Sigmoid colon (tissue), 7 donors: ENCODE data around the gene ALDH1L1. TPM values are rescaled to one million over a fixed set of nuclear protein-coding genes. Genes with fewer than 3 reads are reported as not detected.

Experiments
- DNase-seq: peaks from one replicate; pipeline ENCODE4 v3.0.0-alpha.2; 2019
- H3K27ac ChIP-seq, 4 donors: fragments of 200-600 bp; sonication (generic); one replicate each; pipeline ENCODE4 v1.5.1; 2016 to 2019; ENCODE audit warnings: mild to moderate bottlenecking in 1 of 4
- H3K27me3 ChIP-seq, 3 donors: fragments of 200-600 bp; sonication (generic); one replicate each; pipeline ENCODE4 v1.5.1; 2019; ENCODE audit warnings: mild to moderate bottlenecking in 1 of 3
- H3K36me3 ChIP-seq, 4 donors: fragments of 200-600 bp; sonication (generic); one replicate each; pipeline ENCODE4 v1.5.1; 2016 to 2019
- H3K4me1 ChIP-seq, 4 donors: fragments of 200-600 bp; sonication (generic); one replicate each; pipeline ENCODE4 v1.5.1; 2017 to 2019
- H3K4me3 ChIP-seq, 4 donors: fragments of 200-600 bp; sonication (generic); one replicate each; pipeline ENCODE4 v1.5.1; 2017 to 2019; ENCODE audit warnings: mild to moderate bottlenecking in 2 of 4, moderate library complexity in 1 of 4
- H3K9me3 ChIP-seq, 4 donors: fragments of 200-600 bp in 3 of 4; sonication (generic) in 3 of 4; one replicate each; pipeline versions ENCODE4 v1.5.1 to v1.6.1; 2013 to 2019
- EP300 ChIP-seq, 4 donors: sonication (generic); formaldehyde crosslinking; IDR thresholded peaks; one replicate each; pipeline ENCODE4 v1.6.1; 2017; ENCODE audit warnings: antibody characterized with exemption in 4 of 4
- POLR2A ChIP-seq, 2 donors: fragments of 450-650 bp; IDR thresholded peaks; one replicate each; pipeline ENCODE4 v1.6.1; 2016; ENCODE audit warnings: antibody characterized with exemption in 2 of 2, mild to moderate bottlenecking in 2 of 2, moderate library complexity in 2 of 2
- POLR2AphosphoS5 ChIP-seq, 4 donors: sonication (generic); formaldehyde crosslinking; IDR thresholded peaks; one replicate each; pipeline ENCODE4 v1.6.1; 2017; ENCODE audit warnings: antibody characterized with exemption in 4 of 4
- WGBS, 2 donors: extraction: QIAGEN DNeasy Blood & Tissue Kit; methylation state at CpG; one replicate each; pipeline ENCODE4 v1.1.7; 2013; 5-methylcytosine and 5-hydroxymethylcytosine counted together
- intact Hi-C: fragments of 100-400 bp; cut with DNase I; formaldehyde crosslinking; loops from one replicate; pipeline ENCODE4 v1.15.1; 2023
- polyA plus RNA-seq, 3 donors: library from polyadenylated mRNA; stranded (reverse); fragments of 200-250 nt; gene quantifications; one replicate each; pipeline ENCODE4 v1.2.3, GENCODE V29; 2013
- total RNA-seq, 4 donors: library from RNA; depleted of rRNA; stranded (reverse); fragments of >200 nt; gene quantifications; one replicate each; pipeline ENCODE4 v1.1.0, GENCODE V29; 2016
- TF ChIP-seq, protein P1 (sequence below), 4 experiments: fragments of 450-650 bp in 3 of 4; fragments of 200-600 bp in 1 of 4; IDR thresholded peaks; one replicate each; pipeline ENCODE4 v1.5.1; 2016 to 2019; ENCODE audit warnings: antibody characterized with exemption in 4 of 4, mild to moderate bottlenecking in 3 of 4, moderate library complexity in 2 of 4
- donor health status: healthy with polysubstance abuse.
- donor health status: Bipolar disorder and iron deficiency.
- donor health status: healthy.

The ALDH1L1 gene
- total and polyA plus RNA-seq, 7 donors, result 7.2 to 32.5 (median 15.0) TPM

DNA sequence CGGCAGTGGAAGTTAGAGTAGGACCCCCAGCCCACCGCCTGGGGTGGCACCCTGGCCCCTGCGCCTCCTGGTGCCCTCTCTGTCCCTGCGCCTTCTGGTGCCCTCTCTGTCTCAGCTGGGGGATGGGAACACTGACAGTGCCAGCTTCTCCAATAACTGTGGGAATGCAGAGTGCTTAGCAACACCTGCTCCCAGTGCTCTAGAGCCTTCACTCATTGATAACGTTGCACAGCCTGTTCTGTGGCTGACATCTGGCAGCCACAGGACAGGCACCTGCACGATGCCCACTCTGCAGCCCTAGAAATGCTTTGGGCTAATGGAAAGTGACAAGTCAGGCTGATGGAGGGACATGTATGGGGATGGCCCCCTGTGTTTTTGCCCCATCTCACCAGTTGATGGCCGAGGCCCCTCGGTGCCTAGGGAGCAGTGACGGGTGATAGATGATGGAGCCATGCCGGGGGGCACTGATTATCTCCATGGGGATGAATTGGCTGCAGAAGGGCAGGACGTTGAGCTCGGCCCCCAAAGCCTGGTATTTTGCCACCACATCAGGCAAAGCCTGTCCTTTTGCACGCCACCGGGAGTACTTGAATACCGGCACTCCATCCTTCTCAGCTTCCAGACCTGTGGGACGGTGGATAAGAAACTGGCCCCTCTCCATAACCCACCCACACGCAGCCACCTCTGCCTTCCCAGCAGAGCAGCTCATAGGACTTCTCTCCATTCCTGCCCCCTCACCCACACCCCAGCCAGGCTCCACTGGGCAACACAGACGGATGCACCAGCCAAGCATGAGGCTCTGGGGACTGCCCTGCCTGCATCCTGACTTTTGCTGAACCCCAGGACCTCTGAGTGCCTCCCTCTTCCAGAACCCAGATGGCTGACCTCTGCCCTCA, 22.1 kb downstream of the ALDH1L1 start:
- no peaks in the 10 kb centered on the region for H3K9me3 ChIP-seq
- H3K27ac ChIP-seq, result no peak overlapping the region
- no peaks in the 10 kb centered on the region for H3K36me3 ChIP-seq
- no peaks in the 10 kb centered on the region for H3K27me3 ChIP-seq
- intact Hi-C loops, result no loop called here
- WGBS, 2 donors, result 88 to 92% methylated on average over 18 of the region's 18 CpGs
- H3K4me1 ChIP-seq, result no peaks in the 10 kb centered on the region
- no peak overlapping the region for H3K4me3 ChIP-seq
- no peak for DNase-seq
- TF ChIP-seq, protein P1, sequence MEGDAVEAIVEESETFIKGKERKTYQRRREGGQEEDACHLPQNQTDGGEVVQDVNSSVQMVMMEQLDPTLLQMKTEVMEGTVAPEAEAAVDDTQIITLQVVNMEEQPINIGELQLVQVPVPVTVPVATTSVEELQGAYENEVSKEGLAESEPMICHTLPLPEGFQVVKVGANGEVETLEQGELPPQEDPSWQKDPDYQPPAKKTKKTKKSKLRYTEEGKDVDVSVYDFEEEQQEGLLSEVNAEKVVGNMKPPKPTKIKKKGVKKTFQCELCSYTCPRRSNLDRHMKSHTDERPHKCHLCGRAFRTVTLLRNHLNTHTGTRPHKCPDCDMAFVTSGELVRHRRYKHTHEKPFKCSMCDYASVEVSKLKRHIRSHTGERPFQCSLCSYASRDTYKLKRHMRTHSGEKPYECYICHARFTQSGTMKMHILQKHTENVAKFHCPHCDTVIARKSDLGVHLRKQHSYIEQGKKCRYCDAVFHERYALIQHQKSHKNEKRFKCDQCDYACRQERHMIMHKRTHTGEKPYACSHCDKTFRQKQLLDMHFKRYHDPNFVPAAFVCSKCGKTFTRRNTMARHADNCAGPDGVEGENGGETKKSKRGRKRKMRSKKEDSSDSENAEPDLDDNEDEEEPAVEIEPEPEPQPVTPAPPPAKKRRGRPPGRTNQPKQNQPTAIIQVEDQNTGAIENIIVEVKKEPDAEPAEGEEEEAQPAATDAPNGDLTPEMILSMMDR (IDR thresholded peaks at IDR 0.05), result no peak
- TF ChIP-seq EP300 (IDR thresholded peaks at IDR 0.05) (no peak), POLR2AphosphoS5 (IDR thresholded peaks at IDR 0.05) (no peak), POLR2A (IDR thresholded peaks at IDR 0.05) (no peak)

DNA sequence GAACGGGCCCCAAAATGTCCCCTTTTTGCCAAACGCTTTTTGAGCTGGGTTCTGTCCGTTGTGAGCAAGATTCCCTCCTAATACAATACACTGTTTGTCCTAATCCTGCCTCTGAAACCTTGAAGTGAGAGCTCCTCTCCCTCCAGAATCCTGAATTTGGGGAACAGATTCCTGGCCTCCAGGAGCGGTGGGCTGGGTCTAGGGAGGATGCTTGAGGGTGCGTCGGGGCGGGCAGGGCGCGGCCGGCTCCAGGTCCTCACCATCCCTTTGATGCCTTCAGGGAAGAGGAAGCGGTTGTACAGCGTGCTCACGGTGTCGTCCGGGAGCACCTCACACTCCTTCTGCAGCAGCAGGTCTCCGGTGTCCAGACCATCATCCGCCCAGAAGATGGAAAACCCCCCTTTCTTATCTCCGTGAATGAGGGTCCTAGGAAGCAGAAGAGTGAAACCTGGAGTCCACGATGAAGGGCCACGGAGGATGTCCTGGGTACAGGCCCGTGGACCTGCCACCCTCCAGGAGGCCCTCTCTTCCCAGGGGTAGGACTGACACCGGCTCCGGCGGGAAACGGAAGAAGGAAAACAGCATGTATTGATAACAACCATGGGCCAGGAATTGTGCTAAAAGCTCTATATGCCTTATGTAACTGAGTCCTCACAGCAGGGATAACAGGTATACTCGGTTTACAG, 23.2 kb downstream of the ALDH1L1 start:
- Histone ChIP-seq H3K27me3 (no peaks in the 10 kb centered on the region), H3K9me3 (no peaks in the 10 kb centered on the region), H3K27ac (no peak overlapping the region), H3K36me3 (no peaks in the 10 kb centered on the region), H3K4me1 (no peaks in the 10 kb centered on the region), H3K4me3 (no peak overlapping the region)
- no peak for TF ChIP-seq POLR2A (IDR thresholded peaks at IDR 0.05)
- TF ChIP-seq EP300 (IDR thresholded peaks at IDR 0.05), result no peak
- no peak for TF ChIP-seq POLR2AphosphoS5 (IDR thresholded peaks at IDR 0.05)
- TF ChIP-seq, protein P1 (IDR thresholded peaks at IDR 0.05), result no peak
- no peak for DNase-seq
- WGBS, 2 donors, result 95% methylated on average over 26 of the region's 26 CpGs
- intact Hi-C loops, result no loop called here

DNA sequence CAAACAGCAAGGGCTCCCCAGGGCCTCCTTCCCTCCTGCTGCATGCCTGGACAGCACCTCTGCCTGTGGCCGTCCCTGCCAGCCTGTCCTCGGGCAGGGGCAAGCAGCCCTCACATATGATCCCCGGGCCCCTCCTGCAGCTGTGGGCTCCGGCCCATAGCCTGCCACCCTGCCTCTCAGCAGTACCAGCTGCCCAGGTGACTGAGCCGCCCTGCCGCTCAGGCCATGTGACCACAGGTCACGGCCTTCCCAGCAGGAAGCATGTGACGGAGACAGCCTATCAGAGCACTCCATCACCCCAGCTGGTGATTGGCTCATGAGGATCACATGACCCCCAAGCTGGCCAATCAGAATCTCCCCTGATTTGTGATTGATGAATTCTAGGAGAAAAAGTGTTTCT, 23.9 kb downstream of the ALDH1L1 start:
- intact Hi-C loops, result no loop called here
- TF ChIP-seq EP300 (IDR thresholded peaks at IDR 0.05) (no peak), POLR2AphosphoS5 (IDR thresholded peaks at IDR 0.05) (no peak), POLR2A (IDR thresholded peaks at IDR 0.05) (no peak)
- TF ChIP-seq, protein P1 (IDR thresholded peaks at IDR 0.05), result no peak
- Histone ChIP-seq H3K27ac (no peak overlapping the region), H3K4me1 (no peaks in the 10 kb centered on the region), H3K4me3 (no peak overlapping the region), H3K36me3 (no peaks in the 10 kb centered on the region), H3K27me3 (no peaks in the 10 kb centered on the region), H3K9me3 (no peaks in the 10 kb centered on the region)
- 80 to 82% methylated on average over 8 of the region's 8 CpGs for WGBS, 2 donors
- DNase-seq, result no peak

DNA sequence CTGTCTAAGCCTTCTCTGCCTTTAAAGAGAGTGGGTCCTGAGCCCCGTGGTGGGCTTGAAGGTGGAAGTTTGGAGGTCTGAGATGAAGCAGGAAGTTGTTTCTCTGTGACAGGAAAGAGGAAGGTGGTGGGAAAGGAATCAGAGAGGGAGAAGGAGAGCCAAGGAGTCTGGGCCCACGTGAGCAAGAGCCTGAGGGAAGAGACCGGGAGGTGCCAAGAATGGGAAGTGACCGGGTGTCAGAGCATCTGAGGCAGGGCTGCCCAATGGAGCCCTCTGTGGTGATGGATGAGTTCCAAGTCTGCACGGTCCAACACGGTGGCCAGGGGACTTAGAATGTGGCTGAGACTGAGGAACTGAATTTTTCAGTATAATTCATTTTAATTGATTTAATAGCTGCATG, 24.6 kb downstream of the ALDH1L1 start:
- Histone ChIP-seq H3K9me3 (no peaks in the 10 kb centered on the region), H3K36me3 (no peaks in the 10 kb centered on the region), H3K4me3 (no peak overlapping the region), H3K27ac (no peak overlapping the region), H3K27me3 (no peaks in the 10 kb centered on the region), H3K4me1 (no peaks in the 10 kb centered on the region)
- TF ChIP-seq POLR2A (IDR thresholded peaks at IDR 0.05), result no peak
- TF ChIP-seq, protein P1 (IDR thresholded peaks at IDR 0.05), result no peak
- no peak for TF ChIP-seq EP300 (IDR thresholded peaks at IDR 0.05)
- no peak for TF ChIP-seq POLR2AphosphoS5 (IDR thresholded peaks at IDR 0.05)
- DNase-seq, result no peak
- intact Hi-C loops, result no loop called here
- WGBS, 2 donors, result 64 to 69% methylated on average over 6 of the region's 6 CpGs
